GM12872 (cell line): ENCODE data around the gene AHCYL2.

Experiments used
- TF ChIP-seq, protein P1 (sequence below): IDR thresholded peaks from 3 replicates; pipeline ENCODE4 v1.5.1; 2011; ENCODE audit warnings: low read depth, mild to moderate bottlenecking, low read length, moderate library complexity; ENCODE audit not compliant: insufficient read depth

The AHCYL2 gene

DNA sequence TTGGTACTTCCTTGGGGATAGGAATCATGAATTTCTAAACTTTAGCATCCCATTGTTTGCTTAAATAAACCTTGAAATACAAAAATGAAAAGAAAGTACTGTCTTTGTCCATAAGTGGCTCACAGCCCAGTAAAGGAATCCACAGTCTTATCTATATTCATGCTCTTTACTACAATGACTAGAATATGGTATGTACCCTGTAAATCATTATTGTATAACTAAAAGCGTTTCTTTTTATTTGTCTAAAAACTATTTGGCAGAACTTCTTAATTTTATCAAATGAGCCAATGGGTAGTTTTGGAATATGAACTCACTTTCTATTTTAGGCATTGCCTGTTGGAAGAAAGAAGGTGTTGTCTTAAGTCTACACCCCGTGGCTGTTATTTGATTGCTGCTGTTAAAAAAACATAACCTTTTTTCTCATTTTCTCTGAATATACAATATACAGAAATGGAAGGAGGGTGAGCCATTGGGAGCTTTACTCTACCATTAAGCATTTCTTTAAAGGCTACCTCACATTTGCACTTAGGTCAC, 197.0 kb downstream of the AHCYL2 start:
- TF ChIP-seq, protein P1, sequence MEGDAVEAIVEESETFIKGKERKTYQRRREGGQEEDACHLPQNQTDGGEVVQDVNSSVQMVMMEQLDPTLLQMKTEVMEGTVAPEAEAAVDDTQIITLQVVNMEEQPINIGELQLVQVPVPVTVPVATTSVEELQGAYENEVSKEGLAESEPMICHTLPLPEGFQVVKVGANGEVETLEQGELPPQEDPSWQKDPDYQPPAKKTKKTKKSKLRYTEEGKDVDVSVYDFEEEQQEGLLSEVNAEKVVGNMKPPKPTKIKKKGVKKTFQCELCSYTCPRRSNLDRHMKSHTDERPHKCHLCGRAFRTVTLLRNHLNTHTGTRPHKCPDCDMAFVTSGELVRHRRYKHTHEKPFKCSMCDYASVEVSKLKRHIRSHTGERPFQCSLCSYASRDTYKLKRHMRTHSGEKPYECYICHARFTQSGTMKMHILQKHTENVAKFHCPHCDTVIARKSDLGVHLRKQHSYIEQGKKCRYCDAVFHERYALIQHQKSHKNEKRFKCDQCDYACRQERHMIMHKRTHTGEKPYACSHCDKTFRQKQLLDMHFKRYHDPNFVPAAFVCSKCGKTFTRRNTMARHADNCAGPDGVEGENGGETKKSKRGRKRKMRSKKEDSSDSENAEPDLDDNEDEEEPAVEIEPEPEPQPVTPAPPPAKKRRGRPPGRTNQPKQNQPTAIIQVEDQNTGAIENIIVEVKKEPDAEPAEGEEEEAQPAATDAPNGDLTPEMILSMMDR: no peak

DNA sequence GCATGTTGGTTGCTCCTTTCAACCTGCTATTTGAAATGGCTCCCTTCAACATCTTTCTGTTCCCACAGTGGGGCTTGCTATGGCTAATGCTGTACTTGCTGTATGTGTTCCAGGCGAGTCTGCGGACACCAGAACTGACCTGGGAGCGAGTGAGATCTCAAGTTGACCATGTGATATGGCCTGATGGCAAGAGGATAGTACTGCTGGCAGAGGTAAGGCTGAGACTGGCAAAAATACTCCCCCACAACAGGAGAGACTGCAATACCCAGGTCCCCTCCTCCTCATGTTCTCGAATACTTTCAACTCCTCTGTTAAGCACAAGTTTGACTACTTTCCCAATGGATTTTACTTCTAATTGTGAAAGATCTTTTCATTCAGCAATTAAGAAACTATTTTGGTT, 197.9 kb downstream of the AHCYL2 start:
- TF ChIP-seq, protein P1: no peak

DNA sequence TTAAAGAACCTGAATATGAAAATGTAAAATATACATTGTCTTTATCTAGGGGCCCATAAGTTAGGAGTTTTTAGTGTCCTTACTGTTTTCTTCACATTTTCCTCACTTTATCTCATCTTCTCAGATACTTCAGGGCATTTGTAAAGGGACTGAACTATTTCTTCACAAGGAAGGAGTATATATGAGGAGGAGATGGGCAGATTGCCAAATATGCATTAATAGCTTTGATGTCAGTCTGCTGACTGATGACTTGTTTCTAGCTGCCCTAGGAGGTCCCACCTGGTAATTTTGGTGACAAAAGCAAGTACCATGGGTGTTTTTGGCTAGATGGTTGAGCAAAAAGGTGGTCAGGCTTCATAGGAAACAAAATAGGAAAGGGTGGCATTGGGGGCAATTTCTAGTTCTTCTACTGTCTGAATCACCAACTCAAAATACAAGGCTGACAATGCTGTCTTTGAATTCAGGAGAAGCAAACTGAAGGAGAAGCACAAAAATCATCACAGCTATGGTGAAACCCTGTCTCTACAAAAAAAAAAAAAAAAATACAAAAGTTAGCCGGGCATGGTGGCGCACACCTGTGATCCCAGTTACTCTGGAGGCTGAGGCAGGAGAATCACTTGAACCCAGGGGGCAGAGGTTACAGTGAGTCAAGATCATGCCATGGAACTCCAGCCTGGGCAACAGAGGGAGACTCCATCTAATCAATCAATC, 199.0 kb downstream of the AHCYL2 start:
- TF ChIP-seq, protein P1: no peak

DNA sequence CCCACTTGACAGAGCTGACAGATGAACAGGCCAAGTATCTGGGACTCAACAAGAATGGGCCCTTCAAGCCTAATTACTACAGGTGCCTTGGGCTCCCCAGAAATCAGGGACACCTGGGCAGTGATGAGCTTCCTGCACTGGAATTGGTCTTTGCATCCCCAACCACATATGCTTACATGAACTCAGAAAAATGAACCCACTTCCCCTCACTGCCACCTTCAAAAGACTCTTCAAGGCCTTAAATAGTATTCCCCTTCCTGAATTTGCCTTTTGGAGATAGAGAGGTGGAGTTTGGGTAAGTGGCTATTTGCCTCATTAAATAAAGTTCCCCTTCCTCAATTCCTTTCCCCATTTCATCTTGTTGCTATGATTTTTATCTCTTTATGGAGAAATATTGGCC, 201.7 kb downstream of the AHCYL2 start:
- TF ChIP-seq, protein P1: no peak

DNA sequence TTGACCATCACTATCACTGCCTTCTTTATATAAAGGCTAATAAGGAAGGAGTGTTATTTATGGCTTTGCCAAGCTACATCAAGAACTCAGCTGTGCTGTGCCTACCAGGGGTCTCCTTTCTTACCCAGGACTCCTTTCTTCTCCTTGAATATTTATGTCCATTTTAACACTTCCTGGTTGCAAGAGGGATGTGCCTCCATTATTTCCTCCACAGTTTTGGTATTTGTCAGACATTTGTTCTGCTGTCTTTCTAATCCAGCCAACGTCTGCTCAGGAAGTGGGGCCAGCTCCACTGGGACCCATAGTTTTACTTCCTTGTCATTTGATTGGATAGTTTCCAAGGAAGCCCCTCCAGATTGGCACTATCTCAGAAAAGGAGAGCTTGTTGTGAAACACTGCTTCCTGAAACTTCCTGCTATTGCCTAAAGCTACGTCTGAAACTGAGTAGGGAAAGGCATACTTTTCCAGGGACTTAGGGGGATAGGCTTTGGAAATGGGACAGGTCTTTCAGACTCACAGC, 202.8 kb downstream of the AHCYL2 start:
- TF ChIP-seq, protein P1: no peak

DNA sequence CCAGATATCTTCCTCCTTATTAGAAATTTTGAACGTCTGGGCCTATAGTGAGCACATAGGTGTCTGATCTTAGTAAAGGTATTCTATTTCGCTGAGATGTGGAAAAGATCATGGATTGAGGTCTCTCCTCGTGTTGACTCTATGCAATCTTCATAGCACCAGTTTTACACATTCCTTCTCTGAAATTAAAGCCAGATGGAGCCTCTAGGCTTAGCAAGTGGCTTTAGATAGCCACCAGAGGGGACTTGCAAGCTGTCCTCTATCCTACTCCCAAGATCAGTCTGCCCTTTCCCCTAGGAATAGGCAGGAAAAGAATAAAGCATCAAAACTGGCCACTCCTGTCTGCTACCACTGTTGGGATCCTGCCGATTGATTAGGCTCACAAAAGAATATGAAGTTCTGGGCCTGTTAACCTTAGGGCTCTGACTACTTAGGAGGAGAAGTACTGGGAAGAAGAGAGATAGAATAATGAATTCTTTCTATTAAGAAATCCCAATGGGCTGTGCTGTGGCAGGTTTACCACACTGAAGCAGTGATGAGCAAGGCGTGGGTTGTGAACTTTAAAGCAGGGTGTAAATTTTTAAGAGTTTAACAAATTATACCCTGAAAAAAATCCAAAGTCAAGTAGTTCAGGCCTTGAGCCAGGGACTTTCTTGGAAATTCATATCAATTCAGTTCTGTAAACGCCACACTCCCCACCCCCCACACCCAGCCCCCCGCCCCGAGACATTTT, 207.2 kb downstream of the AHCYL2 start:
- TF ChIP-seq, protein P1: no peak
